HepG2 (cell line): ENCODE data around the gene HEXIM1. TPM values are rescaled to one million over a fixed set of nuclear protein-coding genes. Genes with fewer than 3 reads are reported as not detected.

ENCODE experiments used
- ATAC-seq: fragments of 200-7000 bp; cut with Tn5 transposase; 3 replicates; pipeline ENCODE4 v1.9.1; 2020; ENCODE audit warnings: mild to moderate bottlenecking, moderate library complexity
- BruUV-seq: library from RNA; stranded (reverse); fragments of 400-500 nt; replicated peaks from 2 replicates; lab custom pipeline; 2021; lab: Mats Ljungman, UMichigan
- CTCF ChIA-PET: fragments of 300-600 bp; formaldehyde crosslinking; extraction: SDS; loops from one replicate; lab custom pipeline; 2021; ENCODE audit warnings: low total read pairs, inconsistent platforms, low intra/inter-chr PET ratio; lab: Yijun Ruan, JAX
- POLR2A ChIA-PET: fragments of 350-600 bp; sonication (Branson Sonifier 250); formaldehyde crosslinking; loops from one replicate; lab custom pipeline; 2020; ENCODE audit warnings: antibody characterized with exemption, inconsistent platforms; lab: Yijun Ruan, JAX
- DNase-seq: peaks from one replicate; pipeline ENCODE4 v3.0.0-alpha.2; 2015; ENCODE audit warnings: low spot score
- FAIRE-seq: peaks from 3 replicates; lab custom pipeline; 2011; peaks lifted over from hg19 to GRCh38; lab: Jason Lieb, UNC
- H2AFZ ChIP-seq: one replicate; pipeline ENCODE4 v1.6.1; 2011; ENCODE audit warnings: low read length, inconsistent platforms
- H3K27ac ChIP-seq: fragments of 300-600 bp; 3 replicates; pipeline ENCODE4 v1.8.0; 2011; ENCODE audit warnings: mixed run types, mild to moderate bottlenecking, mixed read lengths, low read length, inconsistent platforms; ENCODE audit not compliant: insufficient read depth; ENCODE audit errors: extremely low read length
- H3K27me3 ChIP-seq, 2 experiments: fragments of 200-600 bp in 1 of 2; 2 replicates in 1 of 2; 3 replicates in 1 of 2; pipeline versions ENCODE4 v1.6.0 to v1.8.0; 2011; ENCODE audit warnings: low read length in 2 of 2, mild to moderate bottlenecking in 2 of 2, moderate library complexity in 2 of 2, inconsistent platforms in 1 of 2; ENCODE audit not compliant: insufficient read depth in 2 of 2, control insufficient read depth in 1 of 2
- H3K36me3 ChIP-seq, 2 experiments: fragments of 200-600 bp in 1 of 2; replicated peaks in 1 of 2; 2 replicates in 1 of 2; 3 replicates in 1 of 2; pipeline versions ENCODE4 v1.5.1 to v1.8.0; 2011; ENCODE audit warnings: low read length in 2 of 2, inconsistent platforms in 1 of 2; ENCODE audit not compliant: insufficient read depth in 2 of 2, control insufficient read depth in 1 of 2
- H3K4me1 ChIP-seq: 2 replicates; pipeline ENCODE4 v1.5.1; 2012; ENCODE audit warnings: low read length, inconsistent platforms; ENCODE audit not compliant: insufficient read depth
- H3K4me2 ChIP-seq: 2 replicates; pipeline ENCODE4 v1.6.0; 2011; ENCODE audit warnings: low read depth, low read length, inconsistent platforms
- H3K4me3 ChIP-seq, 3 experiments: fragments of 200-600 bp in 1 of 3; sonication (generic), shearing (Covaris generic) in 1 of 3; replicated peaks in 1 of 3; 2 replicates each; pipeline ENCODE4 v1.5.1; 2011 to 2016; ENCODE audit warnings: low read length in 3 of 3, inconsistent platforms in 2 of 3, low read depth in 2 of 3, mild to moderate bottlenecking in 2 of 3, control low read depth in 1 of 3, mixed read lengths in 1 of 3; ENCODE audit not compliant: insufficient read depth in 1 of 3
- H3K79me2 ChIP-seq: one replicate; pipeline ENCODE4 v1.6.1; 2011; ENCODE audit warnings: low read length, inconsistent platforms; ENCODE audit not compliant: insufficient read depth
- H3K9ac ChIP-seq: 2 replicates; pipeline ENCODE4 v1.6.0; 2011; ENCODE audit warnings: mild to moderate bottlenecking, low read depth, low read length, inconsistent platforms; ENCODE audit not compliant: insufficient read depth
- H3K9me3 ChIP-seq: 2 replicates; pipeline ENCODE4 v1.5.1; 2012; ENCODE audit warnings: mild to moderate bottlenecking, low read length
- H4K20me1 ChIP-seq: 2 replicates; pipeline ENCODE4 v1.6.0; 2011; ENCODE audit warnings: inconsistent platforms, mild to moderate bottlenecking, low read length, moderate library complexity; ENCODE audit not compliant: insufficient read depth
- AGO1 ChIP-seq: fragments of 200-400 bp; formaldehyde crosslinking; IDR thresholded peaks from 2 replicates; pipeline ENCODE4 v1.6.1; 2017; ENCODE audit warnings: mild to moderate bottlenecking, low read depth, low read length, moderate library complexity; ENCODE audit not compliant: poor library complexity, severe bottlenecking
- AGO2 ChIP-seq: fragments of 200-400 bp; formaldehyde crosslinking; optimal IDR thresholded peaks from 2 replicates; pipeline ENCODE3; 2017; ENCODE audit warnings: mild to moderate bottlenecking, low read depth, low read length, moderate library complexity
- GABPB1 ChIP-seq: IDR thresholded peaks from 2 replicates; pipeline ENCODE4 v1.6.1; 2016; ENCODE audit warnings: mild to moderate bottlenecking, missing genetic modification reagents, moderate library complexity, missing compliant biosample characterization
- JUN ChIP-seq: sonication (generic); formaldehyde crosslinking; IDR thresholded peaks from 2 replicates; pipeline ENCODE4 v1.4.0; 2020; ENCODE audit warnings: mild to moderate bottlenecking, missing genetic modification reagents
- MEF2D ChIP-seq: sonication (generic); formaldehyde crosslinking; IDR thresholded peaks from 2 replicates; pipeline ENCODE4 v1.5.1; 2020; ENCODE audit warnings: mild to moderate bottlenecking, missing genetic modification reagents
- NR3C1 ChIP-seq: sonication (generic); formaldehyde crosslinking; IDR thresholded peaks from 2 replicates; pipeline ENCODE4 v1.4.0; 2020; ENCODE audit warnings: missing genetic modification reagents
- SNAI1 ChIP-seq: sonication (generic); formaldehyde crosslinking; IDR thresholded peaks from 2 replicates; pipeline ENCODE4 v1.5.0; 2020; ENCODE audit warnings: mild to moderate bottlenecking, missing genetic modification reagents, borderline replicate concordance
- SOX5 ChIP-seq: IDR thresholded peaks from 2 replicates; pipeline ENCODE4 v1.6.1; 2016; ENCODE audit warnings: borderline replicate concordance
- ZNF234 ChIP-seq: sonication (generic); formaldehyde crosslinking; conservative IDR thresholded peaks from 2 replicates; pipeline ENCODE4 v1.5.1; 2020; ENCODE audit warnings: mild to moderate bottlenecking, missing genetic modification reagents
- ZNF335 ChIP-seq: sonication (generic); formaldehyde crosslinking; IDR thresholded peaks from 2 replicates; pipeline ENCODE4 v1.4.0; 2020; ENCODE audit warnings: missing genetic modification reagents
- ZNF607 ChIP-seq: sonication (generic); formaldehyde crosslinking; IDR thresholded peaks from 2 replicates; pipeline ENCODE4 v1.5.1; 2020; ENCODE audit warnings: missing genetic modification reagents, mild to moderate bottlenecking, borderline replicate concordance
- ZNF775 ChIP-seq: sonication (generic); formaldehyde crosslinking; IDR thresholded peaks from 2 replicates; pipeline ENCODE4 v1.4.0; 2020; ENCODE audit warnings: missing genetic modification reagents, mild to moderate bottlenecking, moderate library complexity, borderline replicate concordance
- WGBS: methylation state at CpG from one replicate; pipeline ENCODE4 v1.1.6; 2017; ENCODE audit warnings: low lambda C conversion rate; 5-methylcytosine and 5-hydroxymethylcytosine counted together
- in situ Hi-C: cut with HindIII; loops from 2 replicates; pipeline ENCODE4 v1.10.0; 2017; ENCODE audit warnings: low pct_unique_long_range_greater_than_20kb; ENCODE audit not compliant: extremely low pct_ligation_motif_present
- intact Hi-C: fragments of 100-400 bp; cut with micrococcal nuclease; formaldehyde crosslinking; loops from one replicate; pipeline ENCODE4 v1.10.0; 2022; ENCODE audit not compliant: unreplicated experiment
- polyA plus RNA-seq, 8 experiments: library from polyadenylated mRNA; depleted of rRNA in 3 of 8; stranded (reverse) in 7 of 8; unstranded in 1 of 8; fragments of >200 nt; fragmentation: Illumina TruSeq in 4 of 8; extraction: Trizol in 4 of 8; gene quantifications; 2 replicates each; pipeline versions ENCODE4 v1.2.1 to v1.2.3, GENCODE V29; 2011 to 2016; ENCODE audit warnings: low read depth in 4 of 8, missing spikeins in 1 of 8, mixed read lengths in 1 of 8; ENCODE audit not compliant: insufficient read depth in 1 of 8
- total RNA-seq, 5 experiments: library from RNA; depleted of rRNA; stranded (reverse); fragments of >200 nt; fragmentation: Illumina TruSeq; extraction: Trizol; gene quantifications; 2 replicates each; pipeline ENCODE4 v1.2.3, GENCODE V29; 2016; ENCODE audit warnings: low read depth in 1 of 5

The HEXIM1 gene
- total and polyA plus RNA-seq, 2 of the 13 experiments (the other 11 are each of a cell fraction or from before 2014, with no cell fraction given): 10.5 to 16.6 TPM

GRCh38 chr17:45115871-45116270, 32.4 kb upstream of the HEXIM1 start (continued):
- TF ChIP-seq GABPB1: no peak
- no peak for TF ChIP-seq MEF2D (CRISPR knock-in tag)
- TF ChIP-seq SNAI1 (CRISPR knock-in tag): no peak
- no peak for TF ChIP-seq ZNF607
- TF ChIP-seq ZNF775 (CRISPR knock-in tag): no peak
- no peak for TF ChIP-seq ZNF234
- TF ChIP-seq ZNF335 (CRISPR knock-in tag): no peak
- TF ChIP-seq SOX5 (CRISPR knock-in tag): no peak

DNA sequence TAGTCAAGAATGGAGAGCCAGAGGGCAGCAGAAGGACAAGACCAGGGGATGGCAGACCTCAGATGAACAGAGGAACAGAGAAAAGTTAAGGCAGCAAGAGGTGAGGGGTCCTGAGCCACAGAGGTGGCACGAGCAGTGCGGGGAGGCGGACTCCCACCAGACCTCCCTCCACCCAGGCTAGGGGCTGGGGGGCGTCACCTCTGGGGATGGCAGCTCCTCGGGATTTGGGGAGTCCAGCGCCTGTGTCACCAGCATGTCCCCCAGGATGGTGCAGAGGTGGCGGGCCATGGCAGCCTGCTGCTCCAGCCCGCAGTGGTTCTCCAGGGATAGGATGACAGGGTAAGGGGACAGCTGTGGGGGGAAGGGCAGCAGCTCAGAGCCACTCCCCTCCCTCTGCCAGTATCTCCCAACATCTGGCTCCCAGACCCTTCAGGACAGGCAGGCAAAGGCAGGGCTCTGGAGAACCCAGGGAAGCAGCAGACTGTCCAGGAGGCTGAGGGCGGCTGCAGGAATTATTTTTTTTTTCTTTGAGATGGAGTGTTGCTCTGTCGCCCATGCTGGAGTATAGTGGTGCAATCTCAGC, 31.8 kb upstream of the HEXIM1 start:
- Histone ChIP-seq H3K27ac (no peak overlapping the region), H3K36me3 (peaks cover 0 to 5% of the 10 kb centered on the region in 2 experiments; a peak in 1 of 5 replicates)
- POLR2A ChIA-PET: interaction anchor here (1.2 kb wide), 1 partner anchor 19 kb away, joined by 3 read pairs; the partner anchor contains the start of gene ACBD4
- intact Hi-C loops: no loop called here
- TF ChIP-seq AGO2: peak; percentile 54
- TF ChIP-seq AGO1: peak; percentile 42
- no peak for TF ChIP-seq NR3C1 (CRISPR knock-in tag)
- no peak for TF ChIP-seq JUN (CRISPR knock-in tag)
- TF ChIP-seq, all 625 proteins: peak for 2
- Histone ChIP-seq H3K4me2 (no peak overlapping the region), H4K20me1 (no peaks in the 10 kb centered on the region), H3K9me3 (no peaks in the 10 kb centered on the region), H3K4me1 (peaks cover 33% of the 10 kb centered on the region), H2AFZ (no peak overlapping the region), H3K4me3 (no peak overlapping the region), H3K27me3 (no peaks in the 10 kb centered on the region), H3K79me2 (no peaks in the 10 kb centered on the region), H3K9ac (no peak overlapping the region)
- ATAC-seq (no peak), DNase-seq (no peak), FAIRE-seq (no peak)
- 97% methylated on average over 10 of the region's 10 CpGs for WGBS
- in situ Hi-C loops: no loop called here
- no TSS peak for BruUV-seq
- CTCF ChIA-PET: interaction anchor here (0.9 kb wide), 1 partner anchor 19 kb away, joined by 3 read pairs; the partner anchor contains the start of gene ACBD4
